GM21528 (cell line): ENCODE results near the gene CCNE1.
"Not testable (repeated sequence)": the region's sequence is repeated elsewhere in the genome, so short reads cannot be mapped to it uniquely, and the experiment has no call there.

Experiments used
- ATAC-seq: cut with Tn5 transposase; IDR thresholded peaks from one replicate; pipeline ENCODE4 v1.9.1; 2021; ENCODE audit warnings: mild to moderate bottlenecking, moderate library complexity; ENCODE audit not compliant: unreplicated experiment, low FRiP score

Gene CCNE1

GRCh38 chr19:29785955-29786589 is 25.7 kb upstream of the CCNE1 start:
- ATAC-seq, result no peak

- no peak for ATAC-seq
Measured at GRCh38 chr19:29787281-29787680, 24.5 kb upstream of the CCNE1 start.

GRCh38 chr19:29789007-29789406 is 22.8 kb upstream of the CCNE1 start:
- no peak for ATAC-seq

GRCh38 chr19:29793116-29793727 is 18.6 kb upstream of the CCNE1 start:
- ATAC-seq, result no peak

- not testable (repeated sequence) for ATAC-seq
Measured at GRCh38 chr19:29794490-29794889, 17.3 kb upstream of the CCNE1 start.

- no peak for ATAC-seq
Measured at GRCh38 chr19:29795461-29796172, 16.2 kb upstream of the CCNE1 start.

- ATAC-seq, result no peak
Measured at GRCh38 chr19:29796173-29796573, 15.6 kb upstream of the CCNE1 start.

GRCh38 chr19:29798774-29799497 is 12.9 kb upstream of the CCNE1 start:
- no peak for ATAC-seq

GRCh38 chr19:29800100-29800825 is 11.5 kb upstream of the CCNE1 start:
- ATAC-seq, result no peak

GRCh38 chr19:29803951-29804350 is 7.8 kb upstream of the CCNE1 start:
- ATAC-seq, result not testable (repeated sequence)

GRCh38 chr19:29804493-29804892 is 7.3 kb upstream of the CCNE1 start:
- ATAC-seq, result peak; percentile 81

- no peak for ATAC-seq
Measured at GRCh38 chr19:29805031-29805965, 6.5 kb upstream of the CCNE1 start.

GRCh38 chr19:29806098-29806866 is 5.5 kb upstream of the CCNE1 start:
- no peak for ATAC-seq

- ATAC-seq, result no peak
Measured at GRCh38 chr19:29807178-29807577, 4.6 kb upstream of the CCNE1 start.

GRCh38 chr19:29807870-29808405 is 3.9 kb upstream of the CCNE1 start:
- ATAC-seq, result no peak

- no peak for ATAC-seq
Measured at GRCh38 chr19:29809795-29810503, 1.8 kb upstream of the CCNE1 start.

- no peak for ATAC-seq
Measured at GRCh38 chr19:29810504-29810871, 1.3 kb upstream of the CCNE1 start.
